ENCODE measurements around the gene AGAP1. TPM values are rescaled to one million over a fixed set of nuclear protein-coding genes. Genes with fewer than 3 reads are reported as not detected.

AGAP1 gene
- total RNA-seq, 1 experiment from 2014 or later: 25.8 TPM

GRCh38 chr2:236122236-236122635 lies 628.4 kb downstream of the AGAP1 start:
- peaks cover 23 to 24% of the 10 kb centered on the region in 2 experiments for H3K4me1 Mint-ChIP-seq
- Histone ChIP-seq H3K79me2 (ENCODE audit: insufficient read depth, low read length) (no peaks in the 10 kb centered on the region), H2BK15ac (ENCODE audit: low read depth, low read length) (no peak overlapping the region), H2BK20ac (ENCODE audit: low read depth, low read length, poor library complexity, severe bottlenecking) (no peak overlapping the region), H4K20me1 (ENCODE audit: control insufficient read depth, insufficient read depth, insufficient read length) (no peaks in the 10 kb centered on the region), H2AFZ (ENCODE audit: low read length) (no peak overlapping the region), H3K27me3 (ENCODE audit: insufficient read depth, low read length) (no peaks in the 10 kb centered on the region), H3K4me2 (ENCODE audit: insufficient read depth, insufficient read length, low read length) (no peak overlapping the region), H3K4me1 (ENCODE audit: insufficient read depth, low read length) (no peaks in the 10 kb centered on the region; the same call in 1 of the 2 replicates), H4K8ac (replicated peaks; ENCODE audit: insufficient read length, low read depth, low read length) (no peak overlapping the region), H3K18ac (ENCODE audit: insufficient read length, low read depth, low read length) (no peak overlapping the region), H3K14ac (ENCODE audit: insufficient read depth, low read length) (no peak overlapping the region), H2BK120ac (ENCODE audit: low read depth, low read length, poor library complexity, severe bottlenecking) (no peak overlapping the region), H3T11ph (ENCODE audit: low read length) (no peak overlapping the region), H4K91ac (ENCODE audit: insufficient read length, low read depth, low read length) (no peak overlapping the region), H2AK5ac (ENCODE audit: insufficient read length, low read length) (no peak overlapping the region), H3K27ac (ENCODE audit: insufficient read length, low read depth, low read length) (no peak overlapping the region), H3K23me2 (ENCODE audit: insufficient read length, low read depth, low read length, poor library complexity, severe bottlenecking) (no peaks in the 10 kb centered on the region), H3K4ac (ENCODE audit: low read depth, low read length) (no peak overlapping the region), H3K9me3 (ENCODE audit: control insufficient read depth, low read depth, low read length) (no peaks in the 10 kb centered on the region), H2BK12ac (ENCODE audit: insufficient read length, low read depth, low read length) (no peak overlapping the region), H3K79me1 (ENCODE audit: insufficient read depth, low read depth, low read length, poor library complexity, severe bottlenecking) (no peaks in the 10 kb centered on the region), H4K5ac (ENCODE audit: insufficient read length, low read depth, low read length) (no peak overlapping the region), H3K9ac (ENCODE audit: extremely low read depth, insufficient read length, low read length) (no peak overlapping the region), H3K56ac (ENCODE audit: insufficient read length, low read depth, low read length) (no peak overlapping the region), H3K23ac (ENCODE audit: insufficient read length, low read depth, low read length) (no peak overlapping the region), H2BK5ac (ENCODE audit: insufficient read length, low read length) (no peak overlapping the region)
- no peak overlapping the region for H3K27ac Mint-ChIP-seq
- H3K9me3 Mint-ChIP-seq: no peaks in the 10 kb centered on the region
- H3K27me3 Mint-ChIP-seq (ENCODE audit: low read depth): peaks cover 32% of the 10 kb centered on the region
- no peak for DNase-seq
- peaks cover 5 to 10% (median 9%) of the 10 kb centered on the region in 3 experiments for H3K36me3 Mint-ChIP-seq (ENCODE audit: insufficient read depth in 1 of 3, low read depth in 3 of 3)
- TF ChIP-seq CTCF (conservative IDR thresholded peaks at IDR 0.05): no peak
- WGBS (ENCODE audit: extremely low coverage, insufficient read length, low lambda C conversion rate): no CpG with 5 or more reads among the region's 3 CpGs
- no peak overlapping the region for H3K4me3 Mint-ChIP-seq

Measured in H9 (cell line).